Smooth muscle cell (in vitro differentiated cells): ENCODE data around the gene NR6A1. TPM values are rescaled to one million over a fixed set of nuclear protein-coding genes. Genes with fewer than 3 reads are reported as not detected.

Experiments used
- DNase-seq: peaks from one replicate; lab custom pipeline; 2025; ENCODE audit not compliant: unreplicated experiment; lab: John Stamatoyannopoulos, UW
- H2AFZ ChIP-seq: fragments of 200-600 bp; sonication (generic); 2 replicates; pipeline ENCODE4 v1.6.0; 2016; ENCODE audit warnings: antibody characterized with exemption, low read depth, mild to moderate bottlenecking
- H3F3A ChIP-seq: fragments of 200-600 bp; sonication (generic); 2 replicates; pipeline ENCODE4 v1.6.0; 2017; ENCODE audit warnings: antibody characterized with exemption, low read depth
- H3K27ac ChIP-seq: fragments of 200-600 bp; sonication (generic); 2 replicates; pipeline ENCODE4 v1.5.1; 2016; ENCODE audit warnings: low read depth, mild to moderate bottlenecking
- H3K27me3 ChIP-seq: fragments of 200-600 bp; sonication (generic); 2 replicates; pipeline ENCODE4 v1.6.1; 2016; ENCODE audit warnings: low read depth, mild to moderate bottlenecking
- H3K36me3 ChIP-seq: fragments of 200-600 bp; sonication (generic); 2 replicates; pipeline ENCODE4 v1.5.1; 2016; ENCODE audit warnings: low read depth
- H3K4me1 ChIP-seq: fragments of 200-600 bp; sonication (generic); 2 replicates; pipeline ENCODE4 v1.5.1; 2016; ENCODE audit warnings: low read depth
- H3K4me2 ChIP-seq: fragments of 200-600 bp; sonication (generic); 2 replicates; pipeline ENCODE4 v1.6.0; 2016; ENCODE audit warnings: mild to moderate bottlenecking
- H3K4me3 ChIP-seq: fragments of 200-600 bp; sonication (generic); 2 replicates; pipeline ENCODE4 v1.5.1; 2016; ENCODE audit warnings: mild to moderate bottlenecking
- H3K79me2 ChIP-seq: fragments of 200-600 bp; sonication (generic); 2 replicates; pipeline ENCODE4 v1.6.0; 2016; ENCODE audit warnings: low read depth, mild to moderate bottlenecking
- H3K9ac ChIP-seq: fragments of 200-600 bp; sonication (generic); 2 replicates; pipeline ENCODE4 v1.6.0; 2016; ENCODE audit warnings: low read depth
- H3K9me3 ChIP-seq: fragments of 200-600 bp; sonication (generic); replicated peaks from 2 replicates; pipeline ENCODE4 v1.5.1; 2016; ENCODE audit warnings: low read depth
- H4K20me1 ChIP-seq: fragments of 200-600 bp; sonication (generic); 2 replicates; pipeline ENCODE4 v1.6.0; 2016; ENCODE audit warnings: low read depth
- WGBS: methylation state at CpG from one replicate; pipeline ENCODE4 v1.1.7; 2016; ENCODE audit warnings: low lambda C conversion rate; 5-methylcytosine and 5-hydroxymethylcytosine counted together
- polyA plus RNA-seq: library from polyadenylated mRNA; unstranded; fragments of >200 nt; fragmentation: Nextera tagmentation; extraction: Ambion mirVana; gene quantifications from 2 replicates; pipeline ENCODE4 v1.2.1, GENCODE V29; 2016
- total RNA-seq: library from RNA; depleted of rRNA; stranded (reverse); fragments of >200 nt; gene quantifications from 2 replicates; pipeline ENCODE4 v1.2.3, GENCODE V29; 2014
- TF ChIP-seq, protein P1 (sequence below): fragments of 200-600 bp; sonication (generic); IDR thresholded peaks from 2 replicates; pipeline ENCODE4 v1.5.1; 2017; ENCODE audit warnings: borderline replicate concordance, mild to moderate bottlenecking, antibody characterized with exemption; ENCODE audit not compliant: insufficient read depth, poor library complexity, severe bottlenecking

NR6A1 gene
- total and polyA plus RNA-seq, 2 experiments from 2014 or later: 0.17 to 0.31 TPM

DNA sequence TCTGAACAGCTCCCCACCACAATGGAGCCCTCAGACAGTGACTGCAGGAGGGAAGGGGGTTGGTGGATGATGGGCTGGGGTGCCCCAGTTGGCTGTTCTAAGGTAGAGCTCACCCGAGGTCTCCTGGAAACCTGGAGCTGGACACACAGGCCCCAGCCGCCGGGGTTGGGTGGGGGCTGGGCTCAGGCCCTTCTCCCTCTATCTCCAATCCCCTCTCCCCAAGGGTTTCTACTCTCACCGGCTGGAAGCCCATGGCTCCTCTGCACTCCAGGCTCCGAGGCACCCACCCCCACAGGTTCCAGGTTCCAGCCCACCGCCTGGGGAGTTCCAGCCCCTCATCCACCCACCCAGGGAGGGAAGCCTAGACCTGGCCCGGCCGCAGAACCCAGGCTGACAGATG is 264.7 kb downstream of the NR6A1 start:
- no peak overlapping the region for H3K4me2 ChIP-seq

GRCh38 chr9:124505901-124506346 is 265.2 kb downstream of the NR6A1 start:
- Histone ChIP-seq H3K9me3 (no peaks in the 10 kb centered on the region), H3F3A (no peaks in the 10 kb centered on the region), H3K27ac (no peak overlapping the region), H3K4me1 (no peaks in the 10 kb centered on the region), H3K36me3 (no peaks in the 10 kb centered on the region), H3K4me3 (no peak overlapping the region), H3K9ac (no peak overlapping the region), H3K27me3 (peaks cover 50% of the 10 kb centered on the region), H3K4me2 (no peak overlapping the region), H2AFZ (no peak overlapping the region), H3K79me2 (no peaks in the 10 kb centered on the region), H4K20me1 (no peaks in the 10 kb centered on the region)
- DNase-seq: no peak
- WGBS: 94% methylated on average over 19 of the region's 19 CpGs
- TF ChIP-seq, protein P1, sequence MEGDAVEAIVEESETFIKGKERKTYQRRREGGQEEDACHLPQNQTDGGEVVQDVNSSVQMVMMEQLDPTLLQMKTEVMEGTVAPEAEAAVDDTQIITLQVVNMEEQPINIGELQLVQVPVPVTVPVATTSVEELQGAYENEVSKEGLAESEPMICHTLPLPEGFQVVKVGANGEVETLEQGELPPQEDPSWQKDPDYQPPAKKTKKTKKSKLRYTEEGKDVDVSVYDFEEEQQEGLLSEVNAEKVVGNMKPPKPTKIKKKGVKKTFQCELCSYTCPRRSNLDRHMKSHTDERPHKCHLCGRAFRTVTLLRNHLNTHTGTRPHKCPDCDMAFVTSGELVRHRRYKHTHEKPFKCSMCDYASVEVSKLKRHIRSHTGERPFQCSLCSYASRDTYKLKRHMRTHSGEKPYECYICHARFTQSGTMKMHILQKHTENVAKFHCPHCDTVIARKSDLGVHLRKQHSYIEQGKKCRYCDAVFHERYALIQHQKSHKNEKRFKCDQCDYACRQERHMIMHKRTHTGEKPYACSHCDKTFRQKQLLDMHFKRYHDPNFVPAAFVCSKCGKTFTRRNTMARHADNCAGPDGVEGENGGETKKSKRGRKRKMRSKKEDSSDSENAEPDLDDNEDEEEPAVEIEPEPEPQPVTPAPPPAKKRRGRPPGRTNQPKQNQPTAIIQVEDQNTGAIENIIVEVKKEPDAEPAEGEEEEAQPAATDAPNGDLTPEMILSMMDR: no peak

More for the DNA sequence above, 264.7 kb downstream of the NR6A1 start:
- Histone ChIP-seq H3K4me1 (no peaks in the 10 kb centered on the region), H3K27me3 (peaks cover 45% of the 10 kb centered on the region), H3K9me3 (no peaks in the 10 kb centered on the region), H3F3A (no peaks in the 10 kb centered on the region), H3K9ac (no peak overlapping the region), H3K4me3 (no peak overlapping the region), H3K36me3 (no peaks in the 10 kb centered on the region), H2AFZ (no peak overlapping the region), H3K27ac (no peak overlapping the region), H3K79me2 (no peaks in the 10 kb centered on the region), H4K20me1 (no peaks in the 10 kb centered on the region)
- 90% methylated on average over 8 of the region's 8 CpGs for WGBS
- TF ChIP-seq, protein P1: no peak
- no peak for DNase-seq

DNA sequence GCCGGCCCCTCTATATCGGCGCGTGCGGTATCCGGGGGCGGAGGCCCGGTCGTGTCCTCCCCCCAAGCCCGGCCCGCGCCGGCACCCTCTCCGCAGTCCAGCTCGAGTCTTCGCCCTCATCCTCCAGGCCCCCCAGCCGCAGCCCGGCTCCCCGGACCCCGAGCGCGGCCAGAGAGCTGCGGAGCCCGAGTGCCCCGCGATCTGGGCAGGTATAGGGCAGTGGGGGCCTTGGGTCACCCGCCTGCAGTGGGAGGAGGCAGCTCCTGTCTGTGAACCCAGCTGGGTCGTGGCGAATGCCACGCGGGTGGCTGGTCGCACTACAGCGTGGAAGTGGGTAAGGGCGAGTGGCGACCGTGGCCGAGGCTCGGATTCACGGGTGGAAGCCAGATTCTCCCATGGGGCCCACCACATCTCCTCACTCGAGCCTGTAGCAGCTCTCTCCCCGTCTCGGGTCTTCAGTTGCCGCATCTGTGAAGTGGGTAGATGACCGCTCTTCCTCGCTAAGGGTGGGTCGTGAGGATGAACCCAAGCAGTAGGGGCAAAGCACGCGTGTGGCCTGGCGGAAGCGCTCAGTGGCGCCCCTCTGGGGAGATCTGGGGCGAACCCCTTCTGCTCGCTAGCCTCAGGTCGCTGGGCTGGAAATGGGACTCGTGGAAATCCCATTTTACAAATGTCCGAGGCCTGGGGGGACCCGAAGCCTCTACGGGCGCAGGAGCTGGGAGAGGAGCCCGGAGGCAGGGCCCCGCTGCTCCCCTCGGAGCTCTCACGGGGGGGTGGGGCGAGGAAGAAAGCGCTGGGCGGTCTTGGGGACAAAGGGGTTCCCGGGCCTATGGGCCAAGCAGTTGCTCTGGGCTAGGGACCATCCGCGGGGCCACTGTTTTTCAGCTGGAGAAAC is 265.9 kb downstream of the NR6A1 start:
- Histone ChIP-seq H3K9me3 (no peaks in the 10 kb centered on the region), H3K4me1 (no peaks in the 10 kb centered on the region), H2AFZ (no peak overlapping the region), H4K20me1 (no peaks in the 10 kb centered on the region), H3K4me2 (peak overlapping the region; percentile 30), H3K27ac (no peak overlapping the region), H3K36me3 (no peaks in the 10 kb centered on the region), H3F3A (no peaks in the 10 kb centered on the region), H3K79me2 (no peaks in the 10 kb centered on the region), H3K4me3 (no peak overlapping the region), H3K9ac (no peak overlapping the region), H3K27me3 (peaks cover 54% of the 10 kb centered on the region)
- TF ChIP-seq, protein P1: no peak
- DNase-seq: no peak
- 53% methylated on average over 48 of the region's 69 CpGs for WGBS
